K562 (cell line): ENCODE data around the gene ZNF213. TPM values are rescaled to one million over a fixed set of nuclear protein-coding genes. Genes with fewer than 3 reads are reported as not detected.
A peak's percentile ranks its signal among the peaks of the same experiment; 100 is the strongest.

Experiments used
- BRD9 ChIP-seq: fragments of 450-650 bp; IDR thresholded peaks from 2 replicates; pipeline ENCODE4 v1.6.1; 2018; ENCODE audit warnings: low read depth; ENCODE audit not compliant: partially characterized antibody
- CBX3 ChIP-seq, 2 experiments: IDR thresholded peaks; 1 replicate in 1 of 2; 2 replicates in 1 of 2; pipeline ENCODE4 v1.6.1; 2012; ENCODE audit warnings: inconsistent platforms in 2 of 2, low read length in 2 of 2, borderline replicate concordance in 1 of 2, control low read depth in 1 of 2
- ETV5 ChIP-seq: sonication (generic); formaldehyde crosslinking; IDR thresholded peaks from 2 replicates; pipeline ENCODE4 v1.4.0; 2020; ENCODE audit warnings: low read depth, mild to moderate bottlenecking, missing genetic modification reagents
- NFE2 ChIP-seq: IDR thresholded peaks from 2 replicates; pipeline ENCODE4 v1.6.1; 2014; ENCODE audit warnings: antibody characterized with exemption, low read depth
- OTX1 ChIP-seq: fragments of 450-650 bp; formaldehyde crosslinking; IDR thresholded peaks from 2 replicates; pipeline ENCODE4 v1.4.0; 2022; ENCODE audit warnings: mild to moderate bottlenecking
- RAD21 ChIP-seq, 2 experiments: fragments of 250-450 bp in 1 of 2; fragments of 450-650 bp in 1 of 2; sonication (Bioruptor Pico) in 1 of 2; formaldehyde crosslinking in 1 of 2; IDR thresholded peaks in 1 of 2; conservative IDR thresholded peaks in 1 of 2; 2 replicates each; pipeline versions ENCODE4 v1.4.0 to v1.8.0; 2020 to 2022; ENCODE audit warnings: mild to moderate bottlenecking in 2 of 2, moderate library complexity in 1 of 2
- SMC3 ChIP-seq: conservative IDR thresholded peaks from 2 replicates; pipeline ENCODE4 v1.6.1; 2011; ENCODE audit warnings: low read depth, low read length, improper control_type of control experiment; ENCODE audit not compliant: insufficient read depth
- STAG1 ChIP-seq: sonication (generic); formaldehyde crosslinking; IDR thresholded peaks from 2 replicates; pipeline ENCODE4 v1.5.0; 2020; ENCODE audit warnings: missing genetic modification reagents, borderline replicate concordance
- ZNF354B ChIP-seq: fragments of 250-450 bp; sonication (Bioruptor Pico); IDR thresholded peaks from 2 replicates; pipeline ENCODE4 v1.4.0; 2020
- ZNF384 ChIP-seq: IDR thresholded peaks from 2 replicates; pipeline ENCODE4 v1.6.1; 2012; ENCODE audit warnings: low read depth, low read length, improper control_type of control experiment
- polyA plus RNA-seq, 8 experiments: library from polyadenylated mRNA; depleted of rRNA in 4 of 8; stranded (reverse) in 5 of 8; unstranded in 3 of 8; fragments of >200 nt; fragmentation: Nextera tagmentation in 2 of 8; fragmentation: Illumina TruSeq in 1 of 8; extraction: Ambion mirVana in 2 of 8; extraction: Trizol in 1 of 8; gene quantifications; 2 replicates each; pipeline versions ENCODE4 v1.2.1 to v1.2.3, GENCODE V29; 2011 to 2014; ENCODE audit warnings: inconsistent platforms in 1 of 8, missing spikeins in 1 of 8
- total RNA-seq, 7 experiments: library from RNA; depleted of rRNA in 6 of 7; stranded (reverse); fragments of >200 nt in 6 of 7; fragmentation: Illumina TruSeq in 2 of 7; extraction: Trizol in 2 of 7; gene quantifications; 2 replicates each; pipeline versions ENCODE4 v1.2.1 to v1.2.3, GENCODE V29; 2011 to 2021; ENCODE audit warnings: low replicate concordance in 1 of 7
- TF ChIP-seq, protein P1 (sequence below): sonication (generic); formaldehyde crosslinking; IDR thresholded peaks from 2 replicates; pipeline ENCODE4 v1.8.1; 2023; ENCODE audit warnings: mild to moderate bottlenecking, missing genetic modification reagents, moderate library complexity
- TF ChIP-seq, protein P2 (sequence below): sonication (generic); formaldehyde crosslinking; IDR thresholded peaks from 2 replicates; pipeline ENCODE4 v1.8.0; 2022; ENCODE audit warnings: mild to moderate bottlenecking, missing genetic modification reagents
- TF ChIP-seq, protein P3 (sequence below): sonication (generic); formaldehyde crosslinking; IDR thresholded peaks from 2 replicates; pipeline ENCODE4 v1.8.1; 2022; ENCODE audit warnings: missing genetic modification reagents
- TF ChIP-seq, protein P4 (sequence below), 2 experiments: fragments of 200-800 bp in 1 of 2; sonication (Bioruptor generic) in 1 of 2; sonication (generic) in 1 of 2; formaldehyde crosslinking in 1 of 2; IDR thresholded peaks in 1 of 2; conservative IDR thresholded peaks in 1 of 2; 2 replicates each; pipeline versions ENCODE4 v1.5.0 to v1.6.1; 2016 to 2020; ENCODE audit warnings: missing compliant biosample characterization in 1 of 2, missing genetic modification characterization in 1 of 2, missing genetic modification reagents in 1 of 2
- TF ChIP-seq, protein P5 (sequence below): sonication (generic); formaldehyde crosslinking; IDR thresholded peaks from 2 replicates; pipeline ENCODE4 v1.8.0; 2022; ENCODE audit warnings: mild to moderate bottlenecking, missing genetic modification reagents
- TF ChIP-seq, protein P6 (sequence below): fragments of 450-650 bp; formaldehyde crosslinking; IDR thresholded peaks from 2 replicates; pipeline ENCODE4 v1.4.0; 2020; ENCODE audit warnings: mild to moderate bottlenecking

The ZNF213 gene
- total and polyA plus RNA-seq, 9 of the 15 experiments (the other 6 are each of a cell fraction or from before 2014, with no cell fraction given), result 0.49 to 10.0 (median 1.8) TPM

DNA sequence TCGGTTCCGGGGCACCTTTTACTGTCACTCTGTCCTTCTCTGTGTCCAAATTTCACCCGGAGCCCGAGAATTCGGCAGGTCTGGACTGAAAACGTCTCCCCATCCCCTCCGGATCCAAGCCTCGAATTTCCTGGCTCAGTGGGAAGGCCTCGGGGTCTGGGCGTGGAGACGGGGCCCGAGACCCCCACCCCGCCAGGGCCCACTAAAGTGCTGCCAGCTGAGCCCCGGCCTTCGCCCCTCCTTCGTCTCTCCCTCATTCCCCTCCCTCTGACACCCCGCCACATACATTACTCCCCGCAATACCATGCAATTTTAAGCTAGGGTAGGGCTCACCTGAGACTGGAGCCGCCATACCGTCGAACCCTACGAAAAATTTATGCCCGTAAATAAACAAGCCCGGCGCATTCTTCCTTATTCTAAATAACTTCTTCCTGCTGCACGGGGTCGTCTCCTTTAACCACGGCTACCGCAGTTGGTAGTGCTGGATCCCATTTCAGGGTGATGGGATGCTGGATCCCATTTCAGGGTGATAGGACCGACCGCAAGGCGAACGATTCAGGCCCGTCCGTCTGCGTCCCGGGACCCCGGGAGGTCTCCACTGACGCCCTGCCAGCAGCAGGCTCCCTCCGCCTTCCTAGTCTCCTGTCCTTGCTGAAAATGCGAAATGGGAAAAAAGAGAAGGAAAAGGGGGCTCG is 48.8 kb downstream of the ZNF213 start (continued):
- TF ChIP-seq, protein P1, sequence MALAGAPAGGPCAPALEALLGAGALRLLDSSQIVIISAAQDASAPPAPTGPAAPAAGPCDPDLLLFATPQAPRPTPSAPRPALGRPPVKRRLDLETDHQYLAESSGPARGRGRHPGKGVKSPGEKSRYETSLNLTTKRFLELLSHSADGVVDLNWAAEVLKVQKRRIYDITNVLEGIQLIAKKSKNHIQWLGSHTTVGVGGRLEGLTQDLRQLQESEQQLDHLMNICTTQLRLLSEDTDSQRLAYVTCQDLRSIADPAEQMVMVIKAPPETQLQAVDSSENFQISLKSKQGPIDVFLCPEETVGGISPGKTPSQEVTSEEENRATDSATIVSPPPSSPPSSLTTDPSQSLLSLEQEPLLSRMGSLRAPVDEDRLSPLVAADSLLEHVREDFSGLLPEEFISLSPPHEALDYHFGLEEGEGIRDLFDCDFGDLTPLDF (CRISPR knock-in tag), result 0 out of 2 replicates have a peak, but pooled peaks have one; percentile 17
- TF ChIP-seq, protein P2, sequence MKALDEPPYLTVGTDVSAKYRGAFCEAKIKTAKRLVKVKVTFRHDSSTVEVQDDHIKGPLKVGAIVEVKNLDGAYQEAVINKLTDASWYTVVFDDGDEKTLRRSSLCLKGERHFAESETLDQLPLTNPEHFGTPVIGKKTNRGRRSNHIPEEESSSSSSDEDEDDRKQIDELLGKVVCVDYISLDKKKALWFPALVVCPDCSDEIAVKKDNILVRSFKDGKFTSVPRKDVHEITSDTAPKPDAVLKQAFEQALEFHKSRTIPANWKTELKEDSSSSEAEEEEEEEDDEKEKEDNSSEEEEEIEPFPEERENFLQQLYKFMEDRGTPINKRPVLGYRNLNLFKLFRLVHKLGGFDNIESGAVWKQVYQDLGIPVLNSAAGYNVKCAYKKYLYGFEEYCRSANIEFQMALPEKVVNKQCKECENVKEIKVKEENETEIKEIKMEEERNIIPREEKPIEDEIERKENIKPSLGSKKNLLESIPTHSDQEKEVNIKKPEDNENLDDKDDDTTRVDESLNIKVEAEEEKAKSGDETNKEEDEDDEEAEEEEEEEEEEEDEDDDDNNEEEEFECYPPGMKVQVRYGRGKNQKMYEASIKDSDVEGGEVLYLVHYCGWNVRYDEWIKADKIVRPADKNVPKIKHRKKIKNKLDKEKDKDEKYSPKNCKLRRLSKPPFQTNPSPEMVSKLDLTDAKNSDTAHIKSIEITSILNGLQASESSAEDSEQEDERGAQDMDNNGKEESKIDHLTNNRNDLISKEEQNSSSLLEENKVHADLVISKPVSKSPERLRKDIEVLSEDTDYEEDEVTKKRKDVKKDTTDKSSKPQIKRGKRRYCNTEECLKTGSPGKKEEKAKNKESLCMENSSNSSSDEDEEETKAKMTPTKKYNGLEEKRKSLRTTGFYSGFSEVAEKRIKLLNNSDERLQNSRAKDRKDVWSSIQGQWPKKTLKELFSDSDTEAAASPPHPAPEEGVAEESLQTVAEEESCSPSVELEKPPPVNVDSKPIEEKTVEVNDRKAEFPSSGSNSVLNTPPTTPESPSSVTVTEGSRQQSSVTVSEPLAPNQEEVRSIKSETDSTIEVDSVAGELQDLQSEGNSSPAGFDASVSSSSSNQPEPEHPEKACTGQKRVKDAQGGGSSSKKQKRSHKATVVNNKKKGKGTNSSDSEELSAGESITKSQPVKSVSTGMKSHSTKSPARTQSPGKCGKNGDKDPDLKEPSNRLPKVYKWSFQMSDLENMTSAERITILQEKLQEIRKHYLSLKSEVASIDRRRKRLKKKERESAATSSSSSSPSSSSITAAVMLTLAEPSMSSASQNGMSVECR (CRISPR knock-in tag), result 0 out of 2 replicates have a peak, but pooled peaks have one; percentile 3
- TF ChIP-seq, protein P3, sequence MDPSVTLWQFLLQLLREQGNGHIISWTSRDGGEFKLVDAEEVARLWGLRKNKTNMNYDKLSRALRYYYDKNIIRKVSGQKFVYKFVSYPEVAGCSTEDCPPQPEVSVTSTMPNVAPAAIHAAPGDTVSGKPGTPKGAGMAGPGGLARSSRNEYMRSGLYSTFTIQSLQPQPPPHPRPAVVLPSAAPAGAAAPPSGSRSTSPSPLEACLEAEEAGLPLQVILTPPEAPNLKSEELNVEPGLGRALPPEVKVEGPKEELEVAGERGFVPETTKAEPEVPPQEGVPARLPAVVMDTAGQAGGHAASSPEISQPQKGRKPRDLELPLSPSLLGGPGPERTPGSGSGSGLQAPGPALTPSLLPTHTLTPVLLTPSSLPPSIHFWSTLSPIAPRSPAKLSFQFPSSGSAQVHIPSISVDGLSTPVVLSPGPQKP (CRISPR knock-in tag), result no peak
- TF ChIP-seq SMC3 (no peak), BRD9 (no peak), ETV5 (CRISPR knock-in tag) (no peak), RAD21 (CRISPR knock-in tag; conservative IDR thresholded peaks at IDR 0.05 in 1 of 2, IDR thresholded peaks at IDR 0.05 in 1 of 2) (peak in 1 of 2 experiments; percentile 24; a peak in 1 of 4 replicates), NFE2 (no peak), CBX3 (IDR thresholded peaks at IDR 0.05; ENCODE audit: borderline replicate concordance in 1 of 2, low read length in 2 of 2) (no peak), STAG1 (peak; percentile 40; the same call in 1 of the 2 replicates), ZNF354B (CRISPR knock-in tag) (no peak), ZNF384 (no peak), OTX1 (CRISPR knock-in tag) (no peak)
- TF ChIP-seq, protein P4, sequence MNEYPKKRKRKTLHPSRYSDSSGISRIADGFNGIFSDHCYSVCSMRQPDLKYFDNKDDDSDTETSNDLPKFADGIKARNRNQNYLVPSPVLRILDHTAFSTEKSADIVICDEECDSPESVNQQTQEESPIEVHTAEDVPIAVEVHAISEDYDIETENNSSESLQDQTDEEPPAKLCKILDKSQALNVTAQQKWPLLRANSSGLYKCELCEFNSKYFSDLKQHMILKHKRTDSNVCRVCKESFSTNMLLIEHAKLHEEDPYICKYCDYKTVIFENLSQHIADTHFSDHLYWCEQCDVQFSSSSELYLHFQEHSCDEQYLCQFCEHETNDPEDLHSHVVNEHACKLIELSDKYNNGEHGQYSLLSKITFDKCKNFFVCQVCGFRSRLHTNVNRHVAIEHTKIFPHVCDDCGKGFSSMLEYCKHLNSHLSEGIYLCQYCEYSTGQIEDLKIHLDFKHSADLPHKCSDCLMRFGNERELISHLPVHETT (CRISPR knock-in tag; conservative IDR thresholded peaks at IDR 0.05 in 1 of 2, IDR thresholded peaks at IDR 0.05 in 1 of 2), result no peak
- TF ChIP-seq, protein P5, sequence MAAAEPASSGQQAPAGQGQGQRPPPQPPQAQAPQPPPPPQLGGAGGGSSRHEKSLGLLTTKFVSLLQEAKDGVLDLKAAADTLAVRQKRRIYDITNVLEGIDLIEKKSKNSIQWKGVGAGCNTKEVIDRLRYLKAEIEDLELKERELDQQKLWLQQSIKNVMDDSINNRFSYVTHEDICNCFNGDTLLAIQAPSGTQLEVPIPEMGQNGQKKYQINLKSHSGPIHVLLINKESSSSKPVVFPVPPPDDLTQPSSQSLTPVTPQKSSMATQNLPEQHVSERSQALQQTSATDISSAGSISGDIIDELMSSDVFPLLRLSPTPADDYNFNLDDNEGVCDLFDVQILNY (CRISPR knock-in tag), result no peak
- TF ChIP-seq, protein P6, sequence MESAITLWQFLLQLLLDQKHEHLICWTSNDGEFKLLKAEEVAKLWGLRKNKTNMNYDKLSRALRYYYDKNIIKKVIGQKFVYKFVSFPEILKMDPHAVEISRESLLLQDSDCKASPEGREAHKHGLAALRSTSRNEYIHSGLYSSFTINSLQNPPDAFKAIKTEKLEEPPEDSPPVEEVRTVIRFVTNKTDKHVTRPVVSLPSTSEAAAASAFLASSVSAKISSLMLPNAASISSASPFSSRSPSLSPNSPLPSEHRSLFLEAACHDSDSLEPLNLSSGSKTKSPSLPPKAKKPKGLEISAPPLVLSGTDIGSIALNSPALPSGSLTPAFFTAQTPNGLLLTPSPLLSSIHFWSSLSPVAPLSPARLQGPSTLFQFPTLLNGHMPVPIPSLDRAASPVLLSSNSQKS (CRISPR knock-in tag), result no peak
